Glutamatergic neuron (in vitro differentiated cells): ENCODE data around the gene ALDH6A1. TPM values are rescaled to one million over a fixed set of nuclear protein-coding genes. Genes with fewer than 3 reads are reported as not detected.
A peak's percentile ranks its signal among the peaks of the same experiment; 100 is the strongest.

Experiments
- DNase-seq: peaks from one replicate; pipeline ENCODE4 v3.0.0; 2022
- H3K27ac Mint-ChIP-seq: one replicate; pipeline ENCODE4 v1.8.0; 2020; ENCODE audit warnings: mild to moderate bottlenecking, mixed read lengths, inconsistent platforms; ENCODE audit not compliant: unreplicated experiment
- H3K27me3 Mint-ChIP-seq: one replicate; pipeline ENCODE4 v1.8.0; 2020; ENCODE audit warnings: mild to moderate bottlenecking, moderate library complexity, mixed read lengths, inconsistent platforms; ENCODE audit not compliant: unreplicated experiment
- H3K36me3 Mint-ChIP-seq: one replicate; pipeline ENCODE4 v1.8.0; 2020; ENCODE audit warnings: mild to moderate bottlenecking, mixed read lengths, inconsistent platforms; ENCODE audit not compliant: unreplicated experiment
- H3K4me1 Mint-ChIP-seq: one replicate; pipeline ENCODE4 v1.8.0; 2020; ENCODE audit warnings: mild to moderate bottlenecking, low read depth, mixed read lengths, inconsistent platforms; ENCODE audit not compliant: unreplicated experiment
- H3K4me3 Mint-ChIP-seq: one replicate; pipeline ENCODE4 v1.8.0; 2020; ENCODE audit warnings: mild to moderate bottlenecking, mixed read lengths, inconsistent platforms; ENCODE audit not compliant: unreplicated experiment
- H3K9me3 Mint-ChIP-seq: one replicate; pipeline ENCODE4 v1.8.0; 2020; ENCODE audit warnings: mild to moderate bottlenecking, moderate library complexity, mixed read lengths, inconsistent platforms; ENCODE audit not compliant: unreplicated experiment
- total RNA-seq: library from RNA; stranded (reverse); fragmentation: NEBNext Ultra II Directional; extraction: Animal tissue kit (Norgen Biotek cat#: 25700); gene quantifications from one replicate; pipeline ENCODE4 v1.2.1, GENCODE V29; 2021; ENCODE audit not compliant: unreplicated experiment
- TF ChIP-seq, protein P1 (sequence below): fragments of 200-600 bp; sonication (generic); IDR thresholded peaks from one replicate; pipeline ENCODE4 v1.5.0; 2021; ENCODE audit not compliant: partially characterized antibody, unreplicated experiment

The ALDH6A1 gene
- total RNA-seq, 1 donor from 2014 or later: 8.6 TPM

DNA sequence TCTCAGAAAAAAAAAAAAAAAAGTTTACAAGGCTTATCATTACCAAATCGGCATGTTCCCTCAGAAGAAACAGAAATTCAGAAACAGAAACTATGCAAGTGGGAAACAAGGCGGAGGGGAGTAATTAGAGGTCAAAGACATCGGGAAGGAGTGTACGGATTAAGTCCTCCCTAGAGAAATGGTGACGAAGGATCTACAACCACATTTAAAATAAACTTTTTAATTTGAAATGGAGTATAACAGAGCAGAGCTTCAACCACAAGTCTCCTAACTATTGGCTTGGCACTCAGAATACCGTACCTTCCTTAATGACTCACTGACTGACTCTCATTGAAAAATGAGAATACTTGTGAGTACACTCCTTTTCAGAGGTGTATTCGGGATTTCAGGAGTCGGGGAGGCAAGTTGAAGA is 66.1 kb downstream of the ALDH6A1 start:
- Mint-ChIP-seq H3K36me3 (no peaks in the 10 kb centered on the region), H3K27ac (no peak overlapping the region), H3K4me1 (no peaks in the 10 kb centered on the region), H3K9me3 (peaks cover 2% of the 10 kb centered on the region), H3K4me3 (peak overlapping the region; percentile 98), H3K27me3 (peaks cover 3% of the 10 kb centered on the region)
- no peak for DNase-seq
- TF ChIP-seq, protein P1, sequence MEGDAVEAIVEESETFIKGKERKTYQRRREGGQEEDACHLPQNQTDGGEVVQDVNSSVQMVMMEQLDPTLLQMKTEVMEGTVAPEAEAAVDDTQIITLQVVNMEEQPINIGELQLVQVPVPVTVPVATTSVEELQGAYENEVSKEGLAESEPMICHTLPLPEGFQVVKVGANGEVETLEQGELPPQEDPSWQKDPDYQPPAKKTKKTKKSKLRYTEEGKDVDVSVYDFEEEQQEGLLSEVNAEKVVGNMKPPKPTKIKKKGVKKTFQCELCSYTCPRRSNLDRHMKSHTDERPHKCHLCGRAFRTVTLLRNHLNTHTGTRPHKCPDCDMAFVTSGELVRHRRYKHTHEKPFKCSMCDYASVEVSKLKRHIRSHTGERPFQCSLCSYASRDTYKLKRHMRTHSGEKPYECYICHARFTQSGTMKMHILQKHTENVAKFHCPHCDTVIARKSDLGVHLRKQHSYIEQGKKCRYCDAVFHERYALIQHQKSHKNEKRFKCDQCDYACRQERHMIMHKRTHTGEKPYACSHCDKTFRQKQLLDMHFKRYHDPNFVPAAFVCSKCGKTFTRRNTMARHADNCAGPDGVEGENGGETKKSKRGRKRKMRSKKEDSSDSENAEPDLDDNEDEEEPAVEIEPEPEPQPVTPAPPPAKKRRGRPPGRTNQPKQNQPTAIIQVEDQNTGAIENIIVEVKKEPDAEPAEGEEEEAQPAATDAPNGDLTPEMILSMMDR: no peak

DNA sequence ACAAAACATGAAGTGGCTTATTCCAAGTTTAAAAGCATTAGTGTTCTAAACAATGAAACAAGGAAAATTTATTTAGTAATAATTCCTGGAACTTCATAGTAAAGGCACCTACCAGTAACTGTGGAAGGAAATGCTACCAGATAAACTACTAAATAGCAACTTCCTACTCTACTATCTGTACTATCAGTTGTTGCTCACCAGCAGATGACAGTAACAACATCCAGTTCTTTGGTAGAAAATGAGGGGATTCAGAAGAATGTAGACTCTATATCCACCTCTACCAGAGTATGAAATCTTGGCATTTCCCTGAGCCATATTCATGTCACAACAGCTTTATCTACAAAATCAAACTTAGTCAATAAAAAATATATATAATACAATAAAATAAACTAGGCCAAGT is 68.3 kb downstream of the ALDH6A1 start:
- DNase-seq: no peak
- Mint-ChIP-seq H3K4me1 (no peaks in the 10 kb centered on the region), H3K36me3 (no peaks in the 10 kb centered on the region), H3K27ac (no peak overlapping the region), H3K27me3 (peaks cover 3% of the 10 kb centered on the region), H3K9me3 (peaks cover 2% of the 10 kb centered on the region), H3K4me3 (no peak overlapping the region)
- TF ChIP-seq, protein P1: no peak

DNA sequence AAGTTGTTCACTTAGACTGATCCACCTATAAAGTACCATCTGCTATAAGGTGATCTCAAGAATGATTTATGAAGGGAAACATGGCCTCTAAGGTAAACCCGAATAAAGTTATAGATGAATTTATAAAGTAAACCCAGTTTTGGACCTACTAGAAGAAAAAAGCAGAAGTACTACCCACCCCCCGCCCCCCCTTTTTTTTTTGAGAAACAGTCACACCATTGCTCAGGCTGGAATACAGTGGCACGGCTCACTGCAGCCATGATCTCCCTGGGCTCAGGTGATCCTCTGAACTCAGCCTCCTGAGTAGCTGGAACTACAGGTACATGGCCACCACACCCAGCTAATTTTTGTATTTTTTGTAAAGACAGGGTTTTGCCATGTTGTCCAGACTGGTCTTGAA is 69.1 kb downstream of the ALDH6A1 start:
- H3K27ac Mint-ChIP-seq: no peak overlapping the region
- TF ChIP-seq, protein P1: no peak

DNA sequence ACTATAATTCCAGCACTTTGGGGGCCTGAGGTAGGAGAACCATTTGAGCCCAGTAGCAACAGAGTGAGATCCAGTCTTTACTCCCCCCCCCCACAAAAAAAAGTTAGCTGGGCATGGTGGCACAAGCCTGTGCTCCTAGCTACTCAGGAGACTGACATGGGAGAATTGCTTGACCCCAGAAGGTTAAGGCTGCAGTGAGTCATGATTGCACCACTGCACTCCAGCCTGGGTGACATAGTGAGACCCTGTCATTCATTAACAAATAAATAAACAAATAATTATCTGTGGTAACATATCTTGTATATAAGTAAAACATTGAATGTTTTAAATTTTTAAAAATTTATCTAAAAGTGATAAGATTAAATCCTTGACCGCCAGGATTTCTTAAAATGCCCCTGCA is 70.0 kb downstream of the ALDH6A1 start:
- no peak overlapping the region for H3K27ac Mint-ChIP-seq
- no peaks in the 10 kb centered on the region for H3K36me3 Mint-ChIP-seq
- no peak overlapping the region for H3K4me3 Mint-ChIP-seq
- H3K27me3 Mint-ChIP-seq: peaks cover 3% of the 10 kb centered on the region
- TF ChIP-seq, protein P1: no peak
- H3K4me1 Mint-ChIP-seq: no peaks in the 10 kb centered on the region
- DNase-seq: no peak
- peaks cover 2% of the 10 kb centered on the region for H3K9me3 Mint-ChIP-seq

More for the DNA sequence above, 69.1 kb downstream of the ALDH6A1 start:
- peaks cover 2% of the 10 kb centered on the region for H3K9me3 Mint-ChIP-seq
- H3K4me3 Mint-ChIP-seq: no peak overlapping the region
- H3K4me1 Mint-ChIP-seq: no peaks in the 10 kb centered on the region
- no peaks in the 10 kb centered on the region for H3K36me3 Mint-ChIP-seq
- peaks cover 3% of the 10 kb centered on the region for H3K27me3 Mint-ChIP-seq
- no peak for DNase-seq

DNA sequence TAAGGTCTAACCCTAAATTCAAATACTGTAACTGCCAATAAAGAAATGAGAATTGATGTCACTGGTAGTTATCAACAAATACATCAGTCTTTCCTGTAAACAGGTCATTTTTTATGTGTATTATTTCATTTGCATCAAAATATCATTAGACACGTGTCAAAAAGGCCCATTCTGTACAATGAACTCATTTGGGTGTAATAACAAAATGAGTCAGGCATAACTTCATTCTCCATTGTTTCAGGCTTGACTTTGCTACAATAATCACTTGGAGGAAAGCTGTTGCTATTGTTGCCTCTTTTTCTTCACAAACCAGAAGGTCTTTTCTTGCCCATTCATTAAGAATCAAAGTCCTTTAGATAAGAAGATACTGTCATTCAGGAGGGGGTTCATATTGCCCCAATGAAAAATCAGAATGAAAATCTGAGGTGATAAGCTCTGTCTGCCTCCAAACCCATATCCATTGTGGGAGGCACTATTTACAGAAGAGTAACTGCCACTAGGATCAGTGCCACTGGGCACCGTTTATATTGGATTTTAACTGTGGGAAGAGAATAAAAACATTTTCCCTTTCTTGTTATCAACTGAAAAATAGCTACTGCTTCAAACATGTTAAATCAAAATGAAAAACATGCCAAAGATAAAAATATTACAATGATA is 75.3 kb downstream of the ALDH6A1 start:
- Mint-ChIP-seq H3K4me1 (no peaks in the 10 kb centered on the region), H3K4me3 (no peak overlapping the region), H3K27me3 (no peaks in the 10 kb centered on the region), H3K27ac (no peak overlapping the region), H3K9me3 (no peaks in the 10 kb centered on the region), H3K36me3 (no peaks in the 10 kb centered on the region)
- TF ChIP-seq, protein P1: no peak
- no peak for DNase-seq

Other genes with a start within 250 kb of the ALDH6A1 start
- 8.7 TPM for gene PTGR2, start 232.6 kb downstream of the ALDH6A1 start, total RNA-seq
- 50.7 TPM for gene ZNF410, start 197.6 kb downstream of the ALDH6A1 start, total RNA-seq
- gene FAM161B, start 134.4 kb downstream of the ALDH6A1 start, total RNA-seq: 2.8 TPM
- 13.7 TPM for gene COQ6, start 134.2 kb downstream of the ALDH6A1 start, total RNA-seq
- 7.8 TPM for gene ENTPD5, start 65.2 kb downstream of the ALDH6A1 start, total RNA-seq
- 0.91 TPM for gene BBOF1, start 65.1 kb downstream of the ALDH6A1 start, total RNA-seq
- 4.5 TPM for gene LIN52, start 503 bp upstream of the ALDH6A1 start, total RNA-seq
- not detected for gene VSX2, start 155.0 kb upstream of the ALDH6A1 start, total RNA-seq
- 73.7 TPM for gene ABCD4, start 218.5 kb upstream of the ALDH6A1 start, total RNA-seq